Iris pigment epithelial cell (primary cell): ENCODE data around the gene CLMN.
"Not testable (repeated sequence)": the region's sequence is repeated elsewhere in the genome, so short reads cannot be mapped to it uniquely, and the experiment has no call there.

Experiments
- DNase-seq: peaks from one replicate; pipeline ENCODE4 v3.0.0-alpha.2; 2011; ENCODE audit warnings: low read depth

Gene CLMN

GRCh38 chr14:95190857-95191256 lies 128.9 kb downstream of the CLMN start:
- no peak for DNase-seq

GRCh38 chr14:95190346-95190840 lies 129.3 kb downstream of the CLMN start:
- no peak for DNase-seq

- DNase-seq, result no peak
These were observed 130.2 kb downstream of the CLMN start for GRCh38 chr14:95189367-95190132.

- DNase-seq, result no peak
These were observed 131.3 kb downstream of the CLMN start for GRCh38 chr14:95188380-95188779.

GRCh38 chr14:95185767-95186392 lies 133.8 kb downstream of the CLMN start:
- peak; percentile 32 for DNase-seq

GRCh38 chr14:95185033-95185766 lies 134.5 kb downstream of the CLMN start:
- peak; percentile 83 for DNase-seq

- DNase-seq, result peak; percentile 57
These were observed 135.3 kb downstream of the CLMN start for GRCh38 chr14:95184413-95184790.

GRCh38 chr14:95183532-95184412 lies 135.9 kb downstream of the CLMN start:
- DNase-seq, result no peak

GRCh38 chr14:95183082-95183481 lies 136.6 kb downstream of the CLMN start:
- no peak for DNase-seq

GRCh38 chr14:95182379-95182778 lies 137.3 kb downstream of the CLMN start:
- DNase-seq, result no peak

- DNase-seq, result no peak
These were observed 138.6 kb downstream of the CLMN start for GRCh38 chr14:95180966-95181741.

GRCh38 chr14:95175670-95176069 lies 144.0 kb downstream of the CLMN start:
- DNase-seq, result not testable (repeated sequence)

- peak; percentile 53 for DNase-seq
These were observed 145.4 kb downstream of the CLMN start for GRCh38 chr14:95174184-95174792.

GRCh38 chr14:95173518-95173917 lies 146.2 kb downstream of the CLMN start:
- DNase-seq, result no peak

- no peak for DNase-seq
These were observed 152.5 kb downstream of the CLMN start for GRCh38 chr14:95167177-95167576.

GRCh38 chr14:95165517-95165916 lies 154.2 kb downstream of the CLMN start:
- no peak for DNase-seq

GRCh38 chr14:95164506-95164905 lies 155.2 kb downstream of the CLMN start:
- DNase-seq, result no peak

GRCh38 chr14:95163666-95164065 lies 156.0 kb downstream of the CLMN start:
- DNase-seq, result no peak

- DNase-seq, result no peak
These were observed 156.6 kb downstream of the CLMN start for GRCh38 chr14:95163132-95163531.

GRCh38 chr14:95162641-95163040 lies 157.1 kb downstream of the CLMN start:
- DNase-seq, result no peak
